Erythroblast (primary cell): ENCODE results near the gene GAP43.

Experiments used
- GATA1 ChIP-seq: IDR thresholded peaks from 2 replicates; pipeline ENCODE4 v1.6.1; 2011; ENCODE audit warnings: low read depth, mild to moderate bottlenecking, control low read depth, low read length, moderate library complexity
- POLR2A ChIP-seq: IDR thresholded peaks from 2 replicates; pipeline ENCODE4 v1.6.1; 2011; ENCODE audit warnings: mild to moderate bottlenecking, low read length

DNA sequence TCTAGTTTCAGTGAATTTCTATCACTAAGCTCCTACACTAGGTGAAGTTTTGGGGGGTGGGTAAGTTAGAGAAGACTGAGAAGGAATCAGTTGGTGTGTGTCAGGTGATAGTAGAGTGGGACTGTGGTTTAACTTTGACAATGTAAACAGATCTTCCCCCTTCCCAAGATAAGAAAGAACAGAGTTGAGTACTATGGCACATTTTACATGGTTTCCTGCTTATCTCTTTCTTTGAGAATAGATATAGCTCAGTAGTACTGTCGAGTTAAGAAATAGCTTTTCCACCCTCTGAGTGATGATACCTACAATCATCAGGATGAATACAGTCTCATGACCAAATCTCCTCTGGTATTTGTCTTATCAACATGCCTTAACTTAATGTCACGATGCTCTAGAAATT, 42.8 kb downstream of the GAP43 start:
- TF ChIP-seq POLR2A (no peak), GATA1 (no peak)
